NCI-H2171 (cell line): ENCODE data around the gene ARHGEF2.
A peak's percentile ranks its signal among the peaks of the same experiment; 100 is the strongest.

Experiments used
- DNase-seq: peaks from one replicate; lab custom pipeline; 2025; lab: John Stamatoyannopoulos, UW

The ARHGEF2 gene

GRCh38 chr1:155971910-155972809, 6.2 kb downstream of the ARHGEF2 start:
- no peak for DNase-seq

GRCh38 chr1:155970531-155971167, 7.7 kb downstream of the ARHGEF2 start:
- no peak for DNase-seq

GRCh38 chr1:155969377-155969791, 9.0 kb downstream of the ARHGEF2 start:
- no peak for DNase-seq

GRCh38 chr1:155968670-155969069, 9.7 kb downstream of the ARHGEF2 start:
- DNase-seq = peak; percentile 63

- no peak for DNase-seq
These were observed 10.3 kb downstream of the ARHGEF2 start for GRCh38 chr1:155968051-155968400.

GRCh38 chr1:155967341-155968050, 10.9 kb downstream of the ARHGEF2 start:
- no peak for DNase-seq

- no peak for DNase-seq
These were observed 11.6 kb downstream of the ARHGEF2 start for GRCh38 chr1:155966750-155967149.

- DNase-seq = no peak
These were observed 12.2 kb downstream of the ARHGEF2 start for GRCh38 chr1:155966135-155966534.

- no peak for DNase-seq
These were observed 14.2 kb downstream of the ARHGEF2 start for GRCh38 chr1:155964193-155964592.

- DNase-seq = no peak
These were observed 15.6 kb downstream of the ARHGEF2 start for GRCh38 chr1:155962599-155963211.

GRCh38 chr1:155961937-155962336, 16.4 kb downstream of the ARHGEF2 start:
- no peak for DNase-seq

- DNase-seq = no peak
These were observed 18.1 kb downstream of the ARHGEF2 start for GRCh38 chr1:155960081-155960745.

- DNase-seq = no peak
These were observed 20.9 kb downstream of the ARHGEF2 start for GRCh38 chr1:155957411-155957915.

GRCh38 chr1:155954645-155955044, 23.7 kb downstream of the ARHGEF2 start:
- no peak for DNase-seq

GRCh38 chr1:155952505-155952890, 25.8 kb downstream of the ARHGEF2 start:
- no peak for DNase-seq

- DNase-seq = no peak
These were observed 26.4 kb downstream of the ARHGEF2 start for GRCh38 chr1:155951753-155952504.

- DNase-seq = no peak
These were observed 27.5 kb downstream of the ARHGEF2 start for GRCh38 chr1:155950829-155951228.

GRCh38 chr1:155947741-155948140, 30.6 kb downstream of the ARHGEF2 start:
- no peak for DNase-seq

- DNase-seq = no peak
These were observed 31.1 kb downstream of the ARHGEF2 start for GRCh38 chr1:155947292-155947691.

GRCh38 chr1:155946633-155947219, 31.6 kb downstream of the ARHGEF2 start:
- no peak for DNase-seq

GRCh38 chr1:155944444-155944799, 33.9 kb downstream of the ARHGEF2 start:
- no peak for DNase-seq
